IPS-15b (cell line): ENCODE data around the gene COG4.

Source experiments
- H3K27me3 ChIP-seq: one replicate; pipeline ENCODE4 v1.6.1; 2013; ENCODE audit warnings: low read length; ENCODE audit not compliant: control insufficient read depth, insufficient read depth
- H3K36me3 ChIP-seq: one replicate; pipeline ENCODE4 v1.6.1; 2013; ENCODE audit warnings: low read length; ENCODE audit not compliant: control insufficient read depth, insufficient read depth
- H3K4me1 ChIP-seq: one replicate; pipeline ENCODE4 v1.6.1; 2013; ENCODE audit warnings: mild to moderate bottlenecking, low read length; ENCODE audit not compliant: control insufficient read depth, insufficient read depth
- H3K4me3 ChIP-seq: one replicate; pipeline ENCODE4 v1.5.1; 2013; ENCODE audit warnings: low read depth, low read length
- H3K9ac ChIP-seq: one replicate; pipeline ENCODE4 v1.6.1; 2013; ENCODE audit warnings: low read depth, mild to moderate bottlenecking, low read length
- H3K9me3 ChIP-seq: one replicate; pipeline ENCODE4 v1.6.1; 2013; ENCODE audit warnings: mild to moderate bottlenecking, low read length; ENCODE audit not compliant: control insufficient read depth, insufficient read depth

The COG4 gene

GRCh38 chr16:70433458-70434103 lies 89.8 kb downstream of the COG4 start:
- Histone ChIP-seq H3K4me1 (peaks cover 44% of the 10 kb centered on the region), H3K36me3 (peaks cover 3% of the 10 kb centered on the region), H3K9me3 (no peaks in the 10 kb centered on the region), H3K4me3 (no peak overlapping the region), H3K9ac (no peak overlapping the region), H3K27me3 (no peaks in the 10 kb centered on the region)

- Histone ChIP-seq H3K27me3 (no peaks in the 10 kb centered on the region), H3K9ac (peak overlapping the region; percentile 61), H3K4me1 (peaks cover 49% of the 10 kb centered on the region), H3K4me3 (no peak overlapping the region), H3K9me3 (no peaks in the 10 kb centered on the region), H3K36me3 (peaks cover 3% of the 10 kb centered on the region)
These were observed 90.5 kb downstream of the COG4 start for GRCh38 chr16:70432723-70433457.

GRCh38 chr16:70432356-70432722 lies 91.0 kb downstream of the COG4 start:
- Histone ChIP-seq H3K4me3 (no peak overlapping the region), H3K4me1 (peaks cover 47% of the 10 kb centered on the region), H3K9me3 (no peaks in the 10 kb centered on the region), H3K27me3 (no peaks in the 10 kb centered on the region), H3K9ac (peak overlapping the region; percentile 61), H3K36me3 (peaks cover 3% of the 10 kb centered on the region)

- H3K36me3 ChIP-seq = peaks cover 3% of the 10 kb centered on the region
- H3K4me1 ChIP-seq = peaks cover 36% of the 10 kb centered on the region
- H3K9me3 ChIP-seq = no peaks in the 10 kb centered on the region
- peak overlapping the region; percentile 62 for H3K9ac ChIP-seq
- H3K27me3 ChIP-seq = no peaks in the 10 kb centered on the region
- H3K4me3 ChIP-seq = peak overlapping the region; percentile 23
These were observed 92.5 kb downstream of the COG4 start for GRCh38 chr16:70430667-70431536.
